SU-DHL-6 (cell line): ENCODE measurements around the gene MAP3K4.

ENCODE experiments used
- EZH2phosphoT487 ChIP-seq: fragments of 200-600 bp; sonication (generic), shearing (Covaris generic); conservative IDR thresholded peaks from 2 replicates; pipeline ENCODE4 v1.6.1; 2018; ENCODE audit warnings: mild to moderate bottlenecking, antibody characterized with exemption, low read length, moderate library complexity, mixed read lengths
- TF ChIP-seq, protein P1 (sequence below): fragments of 200-600 bp; sonication (generic); IDR thresholded peaks from one replicate; pipeline ENCODE4 v1.5.1; 2017; ENCODE audit warnings: antibody characterized with exemption, mild to moderate bottlenecking, low read length, moderate library complexity; ENCODE audit not compliant: insufficient read depth, poor library complexity, severe bottlenecking

DNA sequence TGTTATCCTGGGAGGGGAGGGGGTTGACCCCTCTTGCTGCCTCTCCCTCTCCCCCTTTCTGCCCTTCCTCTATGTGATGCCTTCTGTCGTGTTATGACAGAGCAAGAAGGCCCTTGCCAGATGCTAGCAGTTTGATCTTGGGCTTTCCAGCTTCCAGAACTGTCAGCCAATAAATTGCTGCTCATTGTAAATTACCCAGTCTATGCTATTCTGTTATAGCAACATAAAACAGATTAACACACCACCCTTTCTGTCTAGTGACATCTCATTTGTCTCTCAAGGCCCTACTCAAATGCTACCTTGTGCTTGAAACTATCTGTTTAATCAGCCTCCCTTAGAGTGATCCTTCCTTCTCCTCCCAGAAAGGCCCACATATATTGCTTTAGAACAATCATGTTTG is 16.4 kb upstream of the MAP3K4 start:
- TF ChIP-seq, protein P1, sequence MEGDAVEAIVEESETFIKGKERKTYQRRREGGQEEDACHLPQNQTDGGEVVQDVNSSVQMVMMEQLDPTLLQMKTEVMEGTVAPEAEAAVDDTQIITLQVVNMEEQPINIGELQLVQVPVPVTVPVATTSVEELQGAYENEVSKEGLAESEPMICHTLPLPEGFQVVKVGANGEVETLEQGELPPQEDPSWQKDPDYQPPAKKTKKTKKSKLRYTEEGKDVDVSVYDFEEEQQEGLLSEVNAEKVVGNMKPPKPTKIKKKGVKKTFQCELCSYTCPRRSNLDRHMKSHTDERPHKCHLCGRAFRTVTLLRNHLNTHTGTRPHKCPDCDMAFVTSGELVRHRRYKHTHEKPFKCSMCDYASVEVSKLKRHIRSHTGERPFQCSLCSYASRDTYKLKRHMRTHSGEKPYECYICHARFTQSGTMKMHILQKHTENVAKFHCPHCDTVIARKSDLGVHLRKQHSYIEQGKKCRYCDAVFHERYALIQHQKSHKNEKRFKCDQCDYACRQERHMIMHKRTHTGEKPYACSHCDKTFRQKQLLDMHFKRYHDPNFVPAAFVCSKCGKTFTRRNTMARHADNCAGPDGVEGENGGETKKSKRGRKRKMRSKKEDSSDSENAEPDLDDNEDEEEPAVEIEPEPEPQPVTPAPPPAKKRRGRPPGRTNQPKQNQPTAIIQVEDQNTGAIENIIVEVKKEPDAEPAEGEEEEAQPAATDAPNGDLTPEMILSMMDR: no peak
- no peak for TF ChIP-seq EZH2phosphoT487
